ENCODE measurements around the gene CKS1B. TPM values are rescaled to one million over a fixed set of nuclear protein-coding genes. Genes with fewer than 3 reads are reported as not detected.
A peak's percentile ranks its signal among the peaks of the same experiment; 100 is the strongest.

The CKS1B gene
- total RNA-seq, 2 experiments from 2014 or later: 204 to 230 TPM

- ChIA-PET CTCF (ENCODE audit: unreplicated experiment) (no interaction called here), POLR2A (interaction anchor here (0.5 to 1.5 kb wide), 4 partner anchors 10 to 27 kb away, joined by 3 to 6 read pairs (median 4); partner anchors contain the start of gene FLAD1)
- TF ChIP-seq CTCF (conservative IDR thresholded peaks at IDR 0.05; ENCODE audit: low read length): peak; percentile 80
- no peak for TF ChIP-seq EZH2phosphoT487 (IDR thresholded peaks at IDR 0.05; ENCODE audit: borderline replicate concordance, low read depth, low read length)
- Histone ChIP-seq H3K27ac (ENCODE audit: low read depth, low read length, poor library complexity, severe bottlenecking) (peak within 1 kb of the TSS; percentile 77), H2AFZ (ENCODE audit: low read length) (peak within 1 kb of the TSS; percentile 61; the same call in 1 of the 2 replicates), H3K9me2 (ENCODE audit: insufficient read depth, low read length) (no peaks in the 10 kb centered on the region), H3K79me2 (ENCODE audit: insufficient read depth, low read depth, low read length) (peaks cover 21% of the 10 kb centered on the region), H3K36me3 (ENCODE audit: insufficient read depth, low read length) (peaks cover 71% of the 10 kb centered on the region), H3K4me1 (ENCODE audit: insufficient read depth, low read length, poor library complexity, severe bottlenecking) (peaks cover 35% of the 10 kb centered on the region), H3K9me3 (ENCODE audit: low read length) (no peaks in the 10 kb centered on the region), H3K4me2 (ENCODE audit: low read length) (peak within 1 kb of the TSS; percentile 88), H3K4me3 (ENCODE audit: low read depth, low read length, poor library complexity, severe bottlenecking) (peak within 1 kb of the TSS; percentile 82), H4K20me1 (ENCODE audit: insufficient read depth, low read length) (0 out of 2 replicates have a peak, but pooled peaks cover 4% of the 10 kb centered on the region)
- DNase-seq (ENCODE audit: low spot score): peak; percentile 88
- no TSS peak for BruUV-seq (replicated peaks)
- intact Hi-C loops (cut with micrococcal nuclease; ENCODE audit: unreplicated experiment): loop anchor here (1.0 to 5.0 kb wide), 4 partner anchors 13 to 101 kb away; partner anchors contain the start of genes CKS1B and EFNA4
Measured at GRCh38 chr1:154961207-154962155, 13.0 kb upstream of the CKS1B start, which contains the start of gene PYGO2. PYGO2 (minus strand) TSS chr1:154961782; CDS start chr1:154961576, 206 bp downstream.

- ChIA-PET CTCF (ENCODE audit: unreplicated experiment) (no interaction called here), POLR2A (interaction anchor here (1.5 kb wide), 1 partner anchor 21 kb away, joined by 4 read pairs; the partner anchor contains the start of gene FLAD1)
- Histone ChIP-seq H4K20me1 (ENCODE audit: insufficient read depth, low read length) (0 out of 2 replicates have a peak, but pooled peaks cover 4% of the 10 kb centered on the region), H3K79me2 (ENCODE audit: insufficient read depth, low read depth, low read length) (peaks cover 21% of the 10 kb centered on the region), H3K9me3 (ENCODE audit: low read length) (no peaks in the 10 kb centered on the region), H3K9me2 (ENCODE audit: insufficient read depth, low read length) (no peaks in the 10 kb centered on the region), H3K36me3 (ENCODE audit: insufficient read depth, low read length) (peaks cover 75% of the 10 kb centered on the region), H3K4me2 (ENCODE audit: low read length) (peak overlapping the region; percentile 88), H3K27ac (ENCODE audit: low read depth, low read length, poor library complexity, severe bottlenecking) (peak overlapping the region; percentile 77), H2AFZ (ENCODE audit: low read length) (peak overlapping the region; percentile 61; the same call in 1 of the 2 replicates), H3K4me3 (ENCODE audit: low read depth, low read length, poor library complexity, severe bottlenecking) (peak overlapping the region; percentile 82), H3K4me1 (ENCODE audit: insufficient read depth, low read length, poor library complexity, severe bottlenecking) (peaks cover 27% of the 10 kb centered on the region)
- intact Hi-C loops (cut with micrococcal nuclease; ENCODE audit: unreplicated experiment): loop anchor here (5.0 kb wide), 1 partner anchor 100 kb away; the partner anchor contains the start of gene EFNA4
- peak; percentile 65 for DNase-seq (ENCODE audit: low spot score)
- BruUV-seq (replicated peaks): TSS peak; percentile 85
- TF ChIP-seq EZH2phosphoT487 (IDR thresholded peaks at IDR 0.05; ENCODE audit: borderline replicate concordance, low read depth, low read length) (no peak), CTCF (conservative IDR thresholded peaks at IDR 0.05; ENCODE audit: low read length) (peak; percentile 5; the same call in 1 of the 2 replicates)
Measured at GRCh38 chr1:154962156-154962749, 12.2 kb upstream of the CKS1B start.

Data from OCI-LY7 (cell line).